ENCODE results near the gene ACAA1.

DNA sequence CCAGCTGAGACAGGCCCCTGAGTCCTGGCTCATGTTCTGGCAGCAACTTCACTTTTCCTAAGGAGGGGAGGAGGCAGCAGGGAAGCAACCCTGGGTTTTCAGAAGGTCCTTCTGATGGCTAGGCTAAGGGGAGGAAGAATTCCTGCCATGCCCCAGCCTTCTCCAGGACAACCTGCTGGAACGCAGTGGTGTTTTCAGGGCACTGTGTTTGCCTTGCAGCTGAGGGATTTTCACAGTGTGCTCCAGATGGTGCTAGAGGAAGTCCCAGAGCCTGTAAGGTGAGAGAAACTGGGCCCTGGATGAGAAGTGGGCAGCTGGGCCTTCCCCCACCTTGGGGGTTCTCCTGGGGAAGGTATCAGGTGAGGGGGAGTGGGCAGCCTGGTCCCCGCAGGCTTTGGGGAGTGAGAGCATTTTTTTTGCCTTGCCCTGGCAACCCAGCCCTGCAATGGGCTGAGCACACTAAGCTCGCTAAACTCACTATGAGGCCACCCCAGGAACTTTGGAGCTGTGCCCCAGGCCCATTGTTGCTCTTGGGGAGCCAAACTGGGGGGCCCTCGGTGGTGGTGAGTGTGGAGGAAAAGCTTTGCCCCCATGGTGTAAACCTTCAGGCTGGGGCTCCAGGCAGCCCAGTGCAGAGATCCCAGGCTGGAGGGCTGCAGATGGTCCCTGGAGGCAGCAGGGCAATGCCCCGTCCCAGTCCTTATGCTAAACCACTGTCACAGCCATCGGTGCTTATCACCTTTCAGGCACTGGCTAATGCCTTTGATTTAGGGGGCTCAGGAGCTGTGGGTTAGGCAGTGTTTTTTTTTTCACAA lies 41.1 kb downstream of the ACAA1 start:
- no peak for TF ChIP-seq CTCF (conservative IDR thresholded peaks at IDR 0.05; ENCODE audit: low read depth, low read length)
- TF ChIP-seq EZH2 (IDR thresholded peaks at IDR 0.05; ENCODE audit: borderline replicate concordance, low read depth, low read length, poor library complexity, severe bottlenecking), result no peak

Measured in A673 (cell line).